Measurements from ENCODE around the gene PDCD1LG2. TPM values are rescaled to one million over a fixed set of nuclear protein-coding genes. Genes with fewer than 3 reads are reported as not detected.

Gene PDCD1LG2
- polyA plus RNA-seq, 1 of the 3 experiments (the other 2 are of a cell fraction) = 11.1 TPM

DNA sequence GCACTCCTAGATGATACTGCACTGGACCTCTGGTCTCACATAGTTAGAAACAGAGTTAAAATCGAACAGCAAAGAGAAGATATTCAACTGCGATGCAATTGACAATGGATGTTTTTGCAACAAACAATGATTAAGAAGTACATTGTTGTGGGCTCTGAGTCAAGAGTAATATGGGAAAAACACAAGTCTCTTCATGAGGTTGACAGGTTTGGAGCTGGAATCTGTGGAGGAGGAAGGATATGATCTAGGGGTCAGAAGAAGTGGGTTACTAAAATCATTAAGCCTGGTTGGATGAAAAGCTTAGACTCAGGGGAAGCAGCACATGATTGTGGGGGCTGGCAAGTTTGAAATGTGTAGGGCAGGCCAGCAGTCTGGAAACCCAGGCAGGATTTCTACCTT is 53.1 kb downstream of the PDCD1LG2 start:
- WGBS (ENCODE audit: low lambda C conversion rate) = 77% methylated on average over 2 of the region's 2 CpGs
- Histone ChIP-seq H3K27ac (ENCODE audit: low read depth in 2 of 2, low read length in 1 of 2) (peak overlapping the region in 1 of 2 experiments; percentile 58; a peak in 2 of 4 replicates), H4K20me1 (ENCODE audit: insufficient read depth) (no peaks in the 10 kb centered on the region), H3K9me3 (no peaks in the 10 kb centered on the region), H3K9ac (no peak overlapping the region), H3K36me3 (replicated peaks in 1 of 2; ENCODE audit: control insufficient read depth in 1 of 2, insufficient read depth in 2 of 2, low read length in 1 of 2) (peaks cover 5 to 25% of the 10 kb centered on the region in 2 experiments), H3K79me2 (ENCODE audit: insufficient read depth) (no peaks in the 10 kb centered on the region), H3K9me2 (no peaks in the 10 kb centered on the region), H3K4me1 (ENCODE audit: control insufficient read depth in 1 of 2, insufficient read depth in 2 of 2, low read depth in 1 of 2, low read length in 1 of 2) (0 out of 4 replicates have a peak, but pooled peaks cover 0 to 8% of the 10 kb centered on the region in 2 experiments), H3F3A (replicated peaks; ENCODE audit: insufficient read depth) (peaks cover 7% of the 10 kb centered on the region), H3K4me2 (no peak overlapping the region), H3K27me3 (ENCODE audit: insufficient read depth) (no peaks in the 10 kb centered on the region), H3K4me3 (ENCODE audit: low read depth in 2 of 2, low read length in 1 of 2) (no peak overlapping the region), H2AFZ (ENCODE audit: low read depth) (no peak overlapping the region)
- no peak for DNase-seq
- ChIA-PET CTCF (interaction anchor here (1.0 kb wide), 1 partner anchor 377 kb away, joined by 4 read pairs; no protein-coding TSS in a partner anchor), POLR2A (no interaction called here)
- TF ChIP-seq JUND (IDR thresholded peaks at IDR 0.05) (no peak), RFX5 (IDR thresholded peaks at IDR 0.05; ENCODE audit: low read length) (no peak), TEAD4 (IDR thresholded peaks at IDR 0.05; ENCODE audit: borderline replicate concordance, insufficient read depth) (no peak), SMC3 (IDR thresholded peaks at IDR 0.05; ENCODE audit: low read depth, low read length) (no peak)
- TF ChIP-seq, protein P1, sequence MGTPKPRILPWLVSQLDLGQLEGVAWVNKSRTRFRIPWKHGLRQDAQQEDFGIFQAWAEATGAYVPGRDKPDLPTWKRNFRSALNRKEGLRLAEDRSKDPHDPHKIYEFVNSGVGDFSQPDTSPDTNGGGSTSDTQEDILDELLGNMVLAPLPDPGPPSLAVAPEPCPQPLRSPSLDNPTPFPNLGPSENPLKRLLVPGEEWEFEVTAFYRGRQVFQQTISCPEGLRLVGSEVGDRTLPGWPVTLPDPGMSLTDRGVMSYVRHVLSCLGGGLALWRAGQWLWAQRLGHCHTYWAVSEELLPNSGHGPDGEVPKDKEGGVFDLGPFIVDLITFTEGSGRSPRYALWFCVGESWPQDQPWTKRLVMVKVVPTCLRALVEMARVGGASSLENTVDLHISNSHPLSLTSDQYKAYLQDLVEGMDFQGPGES (IDR thresholded peaks at IDR 0.05; ENCODE audit: low read depth, low read length) = no peak

DNA sequence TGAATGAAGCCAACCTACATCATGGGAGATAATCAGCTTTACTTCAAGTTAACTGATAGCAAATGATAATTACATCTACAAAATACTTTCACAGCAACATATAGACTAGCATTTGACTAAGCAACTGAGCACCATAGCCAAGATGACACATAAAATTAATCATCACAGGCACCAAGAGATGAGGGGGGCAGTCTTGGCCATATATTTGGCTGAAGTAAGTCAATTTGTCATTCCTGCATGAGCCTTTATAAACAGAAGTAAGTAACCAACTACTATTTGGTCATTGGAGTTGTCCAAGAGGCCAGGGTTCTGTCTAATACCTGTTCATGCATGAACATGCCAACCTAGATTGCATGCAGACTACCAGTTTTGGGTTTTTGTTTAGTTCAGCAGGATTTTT is 53.6 kb downstream of the PDCD1LG2 start:
- Histone ChIP-seq H3K9ac (no peak overlapping the region), H3K4me2 (no peak overlapping the region), H3K36me3 (replicated peaks in 1 of 2; ENCODE audit: control insufficient read depth in 1 of 2, insufficient read depth in 2 of 2, low read length in 1 of 2) (peaks cover 5 to 25% of the 10 kb centered on the region in 2 experiments), H3K4me3 (ENCODE audit: low read depth in 2 of 2, low read length in 1 of 2) (no peak overlapping the region), H3F3A (replicated peaks; ENCODE audit: insufficient read depth) (peaks cover 7% of the 10 kb centered on the region), H3K4me1 (ENCODE audit: control insufficient read depth in 1 of 2, insufficient read depth in 2 of 2, low read depth in 1 of 2, low read length in 1 of 2) (0 out of 4 replicates have a peak, but pooled peaks cover 0 to 8% of the 10 kb centered on the region in 2 experiments), H3K27me3 (ENCODE audit: insufficient read depth) (no peaks in the 10 kb centered on the region), H3K79me2 (ENCODE audit: insufficient read depth) (no peaks in the 10 kb centered on the region), H3K27ac (ENCODE audit: low read depth in 2 of 2, low read length in 1 of 2) (peak overlapping the region in 1 of 2 experiments; percentile 58; a peak in 2 of 4 replicates), H3K9me2 (no peaks in the 10 kb centered on the region), H4K20me1 (ENCODE audit: insufficient read depth) (no peaks in the 10 kb centered on the region), H3K9me3 (no peaks in the 10 kb centered on the region), H2AFZ (ENCODE audit: low read depth) (no peak overlapping the region)
- ChIA-PET POLR2A (interaction anchor here (0.6 kb wide), 1 partner anchor 46 kb away, joined by 3 read pairs; no protein-coding TSS in a partner anchor), CTCF (no interaction called here)
- no peak for DNase-seq
- TF ChIP-seq MEF2A (IDR thresholded peaks at IDR 0.05; ENCODE audit: borderline replicate concordance, low read depth) (no peak), FOSL2 (IDR thresholded peaks at IDR 0.05; ENCODE audit: borderline replicate concordance, low read depth) (peak; percentile 45), MXI1 (IDR thresholded peaks at IDR 0.05; ENCODE audit: low read depth, low read length) (no peak), POLR2AphosphoS5 (IDR thresholded peaks at IDR 0.05; ENCODE audit: low read depth, low read length) (no peak), GATA2 (CRISPR knock-in tag; IDR thresholded peaks at IDR 0.05) (no peak), SIN3A (IDR thresholded peaks at IDR 0.05; ENCODE audit: borderline replicate concordance, low read depth, low read length) (no peak), NFIC (IDR thresholded peaks at IDR 0.05; ENCODE audit: borderline replicate concordance) (0 out of 2 replicates have a peak, but pooled peaks have one; percentile 26), RFX5 (IDR thresholded peaks at IDR 0.05; ENCODE audit: low read length) (no peak)
- TF ChIP-seq, protein P2, sequence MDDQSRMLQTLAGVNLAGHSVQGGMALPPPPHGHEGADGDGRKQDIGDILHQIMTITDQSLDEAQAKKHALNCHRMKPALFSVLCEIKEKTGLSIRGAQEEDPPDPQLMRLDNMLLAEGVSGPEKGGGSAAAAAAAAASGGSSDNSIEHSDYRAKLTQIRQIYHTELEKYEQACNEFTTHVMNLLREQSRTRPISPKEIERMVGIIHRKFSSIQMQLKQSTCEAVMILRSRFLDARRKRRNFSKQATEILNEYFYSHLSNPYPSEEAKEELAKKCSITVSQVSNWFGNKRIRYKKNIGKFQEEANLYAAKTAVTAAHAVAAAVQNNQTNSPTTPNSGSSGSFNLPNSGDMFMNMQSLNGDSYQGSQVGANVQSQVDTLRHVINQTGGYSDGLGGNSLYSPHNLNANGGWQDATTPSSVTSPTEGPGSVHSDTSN (IDR thresholded peaks at IDR 0.05) = peak; percentile 62
- TF ChIP-seq, protein P3, sequence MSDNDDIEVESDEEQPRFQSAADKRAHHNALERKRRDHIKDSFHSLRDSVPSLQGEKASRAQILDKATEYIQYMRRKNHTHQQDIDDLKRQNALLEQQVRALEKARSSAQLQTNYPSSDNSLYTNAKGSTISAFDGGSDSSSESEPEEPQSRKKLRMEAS (IDR thresholded peaks at IDR 0.05; ENCODE audit: low read depth) = no peak

Measured in SK-N-SH (cell line).